NCI-H345 treated with DMSO at 0.1 percent for 48 hours (cell line): Measurements from ENCODE around the gene REV3L.
A peak's percentile ranks its signal among the peaks of the same experiment; 100 is the strongest.

Experiments used
- DNase-seq: peaks from one replicate; lab custom pipeline; 2025; ENCODE audit not compliant: unreplicated experiment; lab: John Stamatoyannopoulos, UW

REV3L gene

GRCh38 chr6:111427341-111428116 lies 55.5 kb downstream of the REV3L start:
- DNase-seq, result no peak

GRCh38 chr6:111423960-111424846 lies 58.8 kb downstream of the REV3L start:
- DNase-seq, result peak; percentile 21

GRCh38 chr6:111423055-111423633 lies 59.9 kb downstream of the REV3L start:
- DNase-seq, result no peak

- no peak for DNase-seq
Observed at GRCh38 chr6:111418971-111419693, 63.9 kb downstream of the REV3L start.

GRCh38 chr6:111417946-111418345 lies 65.1 kb downstream of the REV3L start:
- DNase-seq, result no peak

- no peak for DNase-seq
Observed at GRCh38 chr6:111417181-111417585, 65.8 kb downstream of the REV3L start.

GRCh38 chr6:111416529-111416928 lies 66.5 kb downstream of the REV3L start:
- no peak for DNase-seq

GRCh38 chr6:111414373-111414772 lies 68.6 kb downstream of the REV3L start:
- no peak for DNase-seq

GRCh38 chr6:111411978-111412566 lies 70.9 kb downstream of the REV3L start:
- DNase-seq, result no peak

GRCh38 chr6:111411046-111411445 lies 72.0 kb downstream of the REV3L start:
- DNase-seq, result no peak

- DNase-seq, result no peak
Observed at GRCh38 chr6:111410371-111410770, 72.6 kb downstream of the REV3L start.

GRCh38 chr6:111409430-111409829 lies 73.6 kb downstream of the REV3L start:
- no peak for DNase-seq

GRCh38 chr6:111407686-111408085 lies 75.3 kb downstream of the REV3L start:
- no peak for DNase-seq

GRCh38 chr6:111406200-111406721 lies 76.8 kb downstream of the REV3L start:
- DNase-seq, result no peak

- DNase-seq, result no peak
Observed at GRCh38 chr6:111403388-111403787, 79.6 kb downstream of the REV3L start.

GRCh38 chr6:111399626-111400025 lies 83.4 kb downstream of the REV3L start:
- DNase-seq, result no peak

- DNase-seq, result no peak
Observed at GRCh38 chr6:111388681-111389080, 94.3 kb downstream of the REV3L start.

GRCh38 chr6:111382476-111383294 lies 100.3 kb downstream of the REV3L start:
- no peak for DNase-seq

GRCh38 chr6:111381728-111382127 lies 101.3 kb downstream of the REV3L start:
- no peak for DNase-seq

- DNase-seq, result no peak
Observed at GRCh38 chr6:111381123-111381522, 101.9 kb downstream of the REV3L start.
